Adrenal gland (tissue), 12 donors: ENCODE measurements around the gene MTOR. TPM values are rescaled to one million over a fixed set of nuclear protein-coding genes. Genes with fewer than 3 reads are reported as not detected.

Experiments used
- DNase-seq, 7 donors: peaks; one replicate each; pipeline ENCODE4 v3.0.0-alpha.2; 2019 to 2020
- H3K27ac ChIP-seq, 5 donors: fragments of 200-600 bp; sonication (generic) in 4 of 5; 1 replicate in 3 of 5; 2 replicates in 2 of 5; pipeline versions ENCODE4 v1.5.1 to v1.8.0; 2016 to 2020; ENCODE audit warnings: mild to moderate bottlenecking in 1 of 5
- H3K27me3 ChIP-seq: fragments of 200-600 bp; 2 replicates; pipeline ENCODE4 v1.8.0; 2021
- H3K36me3 ChIP-seq, 2 donors: fragments of 200-600 bp; replicated peaks in 1 of 2; 1 replicate in 1 of 2; 2 replicates in 1 of 2; pipeline versions ENCODE4 v1.5.1 to v1.8.0; 2018 to 2022
- H3K4me1 ChIP-seq, 2 donors: fragments of 200-600 bp; replicated peaks in 1 of 2; 1 replicate in 1 of 2; 2 replicates in 1 of 2; pipeline versions ENCODE4 v1.5.1 to v1.8.0; 2018 to 2021
- H3K4me3 ChIP-seq, 4 donors: fragments of 200-600 bp; sonication (generic) in 3 of 4; one replicate each; pipeline ENCODE4 v1.5.1; 2016 to 2018
- H3K9me3 ChIP-seq, 3 donors: fragments of 200-600 bp; sonication (generic) in 1 of 3; replicated peaks in 1 of 3; 1 replicate in 2 of 3; 2 replicates in 1 of 3; pipeline versions ENCODE4 v1.5.1 to v1.8.0; 2016 to 2021
- POLR2A ChIP-seq, 2 donors: fragments of 450-650 bp; IDR thresholded peaks; one replicate each; pipeline ENCODE4 v1.6.1; 2017; ENCODE audit warnings: antibody characterized with exemption in 2 of 2, mild to moderate bottlenecking in 2 of 2, moderate library complexity in 1 of 2
- WGBS, 4 donors: extraction: QIAGEN DNeasy Blood & Tissue Kit in 2 of 4; methylation state at CpG; one replicate each; pipeline versions ENCODE4 v1.1.5 to v1.1.7; 2013 to 2017; 5-methylcytosine and 5-hydroxymethylcytosine counted together
- intact Hi-C, 2 donors: fragments of 100-400 bp; cut with DNase I; formaldehyde crosslinking; loops; one replicate each; pipeline versions ENCODE4 v1.14.1 to v1.15.0; 2022 to 2023
- polyA plus RNA-seq, 3 donors: library from polyadenylated mRNA; stranded (reverse); fragments of 200-250 nt in 2 of 3; fragments of 350-450 nt in 1 of 3; fragmentation: Illumina TruSeq in 1 of 3; extraction: RNeasy Lipid Tissue Mini Kit (QIAGEN cat#74804) in 1 of 3; gene quantifications; one replicate each; pipeline ENCODE4 v1.2.3, GENCODE V29; 2013 to 2014
- total RNA-seq, 9 donors: library from RNA; depleted of rRNA in 4 of 9; stranded (reverse); fragments of >200 nt in 4 of 9; fragments of 120-200 nt in 1 of 9; fragmentation: NEBNext Ultra II Directional in 1 of 9; extraction: Animal tissue kit (Norgen Biotek cat#: 25700) in 1 of 9; gene quantifications; one replicate each; pipeline versions ENCODE4 v1.1.0 to v1.2.4, GENCODE V29; 2013 to 2023
- TF ChIP-seq, protein P1 (sequence below), 6 experiments: fragments of 450-650 bp in 4 of 6; fragments of 200-600 bp in 2 of 6; sonication (generic) in 1 of 6; IDR thresholded peaks; 1 replicate in 5 of 6; 2 replicates in 1 of 6; pipeline versions ENCODE4 v1.5.1 to v1.8.0; 2016 to 2021; ENCODE audit warnings: antibody characterized with exemption in 6 of 6, mild to moderate bottlenecking in 2 of 6, moderate library complexity in 1 of 6
- donor health status: healthy with polysubstance abuse.
- donor health status: Bipolar disorder and iron deficiency.
- donor health status: DM: yes; HTN: yes; CAD: no.
- donor health status: DM: no; HTN: no; CAD: no.
- donor health status: DM: no; HTN: no; CAD: no.
- donor health status: DM: yes; HTN: yes; CAD: no.

MTOR gene
- total and polyA plus RNA-seq, 12 donors, result 21.4 to 45.3 (median 33.4) TPM

DNA sequence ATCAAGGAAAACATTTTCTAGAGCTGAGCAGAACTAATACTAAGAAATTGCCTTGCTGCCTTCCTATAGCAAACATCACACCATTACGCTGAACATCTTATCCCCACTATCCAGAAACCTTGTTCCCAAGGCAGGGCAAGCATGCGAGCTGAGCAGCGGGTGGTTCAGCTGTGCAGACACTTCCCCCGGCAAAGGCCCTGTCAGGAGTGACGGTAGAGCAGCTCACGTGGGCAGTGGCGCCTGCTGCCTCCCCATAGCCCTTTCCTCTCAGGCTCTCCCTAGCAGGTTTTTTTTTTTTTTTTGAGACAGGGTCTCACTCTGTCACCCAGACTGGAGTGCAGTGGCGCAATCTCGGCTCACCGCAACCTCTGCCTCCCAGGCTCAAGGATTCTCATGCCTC is 86.9 kb downstream of the MTOR start:
- intact Hi-C loops, result no loop called here
- DNase-seq, result no peak
- no peak overlapping the region for H3K27ac ChIP-seq

DNA sequence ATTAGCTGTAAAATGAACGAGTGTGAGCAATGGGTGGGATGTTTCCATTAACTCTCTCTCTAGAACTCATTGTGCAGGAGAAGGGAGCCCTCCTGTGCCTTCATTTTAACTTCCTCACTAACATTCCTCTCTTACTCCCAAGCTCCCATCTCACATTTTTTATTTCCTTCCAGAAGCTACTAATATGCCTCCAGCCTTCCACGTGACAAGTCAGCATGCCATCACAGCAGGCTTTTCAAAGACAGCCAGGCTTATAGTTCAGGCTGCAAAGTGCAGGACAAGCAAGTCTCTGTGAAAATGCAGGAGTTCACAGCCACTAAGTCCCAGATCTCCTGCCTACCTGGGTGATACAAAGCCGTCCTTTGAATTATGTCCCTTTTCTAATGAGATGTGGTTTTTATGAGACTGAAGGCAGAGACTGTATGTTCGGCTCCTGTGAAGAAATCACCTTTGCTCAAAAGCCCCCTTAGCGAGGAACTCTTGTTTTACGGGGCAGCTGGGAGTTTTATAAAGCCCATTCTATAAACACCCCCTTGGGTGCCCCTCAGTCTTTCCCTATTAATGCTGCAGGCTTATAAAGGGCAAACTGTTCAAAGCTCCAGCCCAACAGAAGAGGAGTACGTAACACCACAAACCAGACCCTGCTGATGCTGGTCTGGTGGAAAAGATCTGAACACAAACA is 87.9 kb downstream of the MTOR start:
- no peaks in the 10 kb centered on the region for H3K9me3 ChIP-seq
- TF ChIP-seq, protein P1, sequence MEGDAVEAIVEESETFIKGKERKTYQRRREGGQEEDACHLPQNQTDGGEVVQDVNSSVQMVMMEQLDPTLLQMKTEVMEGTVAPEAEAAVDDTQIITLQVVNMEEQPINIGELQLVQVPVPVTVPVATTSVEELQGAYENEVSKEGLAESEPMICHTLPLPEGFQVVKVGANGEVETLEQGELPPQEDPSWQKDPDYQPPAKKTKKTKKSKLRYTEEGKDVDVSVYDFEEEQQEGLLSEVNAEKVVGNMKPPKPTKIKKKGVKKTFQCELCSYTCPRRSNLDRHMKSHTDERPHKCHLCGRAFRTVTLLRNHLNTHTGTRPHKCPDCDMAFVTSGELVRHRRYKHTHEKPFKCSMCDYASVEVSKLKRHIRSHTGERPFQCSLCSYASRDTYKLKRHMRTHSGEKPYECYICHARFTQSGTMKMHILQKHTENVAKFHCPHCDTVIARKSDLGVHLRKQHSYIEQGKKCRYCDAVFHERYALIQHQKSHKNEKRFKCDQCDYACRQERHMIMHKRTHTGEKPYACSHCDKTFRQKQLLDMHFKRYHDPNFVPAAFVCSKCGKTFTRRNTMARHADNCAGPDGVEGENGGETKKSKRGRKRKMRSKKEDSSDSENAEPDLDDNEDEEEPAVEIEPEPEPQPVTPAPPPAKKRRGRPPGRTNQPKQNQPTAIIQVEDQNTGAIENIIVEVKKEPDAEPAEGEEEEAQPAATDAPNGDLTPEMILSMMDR (IDR thresholded peaks at IDR 0.05), result no peak
- TF ChIP-seq POLR2A (IDR thresholded peaks at IDR 0.05), result no peak
- 85 to 95% (median 90%) methylated on average over 7 of the region's 7 CpGs for WGBS, 4 donors
- intact Hi-C loops, result no loop called here
- DNase-seq, result no peak
- H3K27me3 ChIP-seq, result no peaks in the 10 kb centered on the region
- H3K27ac ChIP-seq, result no peak overlapping the region
- H3K4me1 ChIP-seq, result peaks cover 3 to 16% of the 10 kb centered on the region in 2 donors
- H3K4me3 ChIP-seq, result no peak overlapping the region
- no peaks in the 10 kb centered on the region for H3K36me3 ChIP-seq

More for the DNA sequence above, 86.9 kb downstream of the MTOR start:
- Histone ChIP-seq H3K9me3 (no peaks in the 10 kb centered on the region), H3K36me3 (no peaks in the 10 kb centered on the region), H3K4me1 (peaks cover 3 to 24% of the 10 kb centered on the region in 2 donors), H3K4me3 (no peak overlapping the region), H3K27me3 (no peaks in the 10 kb centered on the region)
- TF ChIP-seq, protein P1 (IDR thresholded peaks at IDR 0.05), result no peak
- TF ChIP-seq POLR2A (IDR thresholded peaks at IDR 0.05), result no peak
- 96 to 99% (median 97%) methylated on average over 10 of the region's 10 CpGs for WGBS, 4 donors

DNA sequence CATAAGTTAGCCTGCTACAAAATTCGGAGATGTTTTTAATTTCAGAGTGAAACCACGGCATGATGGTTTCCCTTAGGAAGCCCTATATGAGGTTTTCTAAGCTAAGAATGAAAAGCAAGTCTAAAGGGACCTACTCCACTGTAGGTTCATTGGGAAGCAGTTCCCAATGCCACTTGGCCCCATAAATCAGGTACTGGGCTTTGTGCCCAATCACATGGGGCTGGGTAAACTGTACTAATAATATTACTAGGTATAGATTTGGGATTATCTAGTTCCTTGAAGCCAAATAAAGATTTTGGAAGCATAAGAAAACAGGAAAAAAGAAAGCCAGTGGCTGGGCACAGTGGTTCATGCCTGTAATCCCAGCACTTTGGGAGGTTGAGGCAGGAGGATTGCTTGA is 92.2 kb downstream of the MTOR start:
- DNase-seq, result no peak
- no peak overlapping the region for H3K27ac ChIP-seq
- peaks cover 0 to 5% of the 10 kb centered on the region in 2 donors for H3K4me1 ChIP-seq
- no peak overlapping the region for H3K4me3 ChIP-seq
- WGBS, 4 donors, result 80 to 86% (median 84%) methylated on average over 2 of the region's 2 CpGs
- no peaks in the 10 kb centered on the region for H3K27me3 ChIP-seq
- TF ChIP-seq, protein P1 (IDR thresholded peaks at IDR 0.05), result no peak
- no peak for TF ChIP-seq POLR2A (IDR thresholded peaks at IDR 0.05)
- H3K9me3 ChIP-seq, result no peaks in the 10 kb centered on the region
- intact Hi-C loops, result no loop called here
- no peaks in the 10 kb centered on the region for H3K36me3 ChIP-seq

DNA sequence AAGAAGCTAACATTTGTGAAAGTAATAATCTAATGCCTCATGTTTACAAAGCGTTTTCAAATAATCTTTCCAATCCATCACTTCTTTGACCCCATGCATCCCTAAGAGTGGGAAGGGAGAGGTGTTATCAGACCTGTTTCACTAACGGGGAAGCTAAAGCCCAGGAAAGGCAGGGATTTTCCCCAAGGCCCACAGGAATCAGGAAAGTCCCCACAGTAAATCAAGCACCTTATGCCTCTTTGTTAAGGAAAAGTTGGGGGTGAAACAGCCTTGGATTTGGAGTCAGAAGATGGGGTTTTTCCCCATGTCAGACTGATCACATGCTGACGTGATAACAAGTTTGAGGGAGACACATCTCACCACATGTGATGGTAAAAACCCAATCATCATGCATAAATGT is 93.1 kb downstream of the MTOR start:
- H3K4me3 ChIP-seq, result no peak overlapping the region
- H3K36me3 ChIP-seq, result no peaks in the 10 kb centered on the region
- TF ChIP-seq, protein P1 (IDR thresholded peaks at IDR 0.05), result no peak
- TF ChIP-seq POLR2A (IDR thresholded peaks at IDR 0.05), result no peak
- DNase-seq, result no peak
- no peaks in the 10 kb centered on the region for H3K9me3 ChIP-seq
- WGBS, 4 donors, result 75 to 85% (median 79%) methylated on average over 3 of the region's 3 CpGs
- no peaks in the 10 kb centered on the region for H3K27me3 ChIP-seq
- intact Hi-C loops, result no loop called here
- no peak overlapping the region for H3K27ac ChIP-seq
- peaks cover 0 to 5% of the 10 kb centered on the region in 2 donors for H3K4me1 ChIP-seq
